A549 (cell line): ENCODE results near the gene PLAGL2. TPM values are rescaled to one million over a fixed set of nuclear protein-coding genes. Genes with fewer than 3 reads are reported as not detected.

Experiments used
- ATAC-seq, 2 experiments: fragments of 200-7000 bp in 1 of 2; fragments of >200 bp in 1 of 2; cut with Nextera tagmentation in 1 of 2; cut with Tn5 transposase in 1 of 2; 3 replicates each; pipeline versions ENCODE4 v1.8.0 to v1.9.1; 2018 to 2020; ENCODE audit warnings: mild to moderate bottlenecking in 1 of 2, moderate library complexity in 1 of 2
- CTCF ChIA-PET: fragments of 300-600 bp; sonication (Branson Sonifier 250); formaldehyde crosslinking; extraction: SDS; loops from one replicate; lab custom pipeline; 2021; ENCODE audit warnings: antibody characterized with exemption, inconsistent platforms; lab: Yijun Ruan, JAX
- POLR2A ChIA-PET: fragments of 350-600 bp; formaldehyde crosslinking; extraction: SDS; loops from one replicate; lab custom pipeline; 2021; ENCODE audit warnings: antibody characterized with exemption, inconsistent platforms; lab: Yijun Ruan, JAX
- DNase-seq, 2 experiments: peaks; one replicate each; pipeline versions ENCODE4 v3.0.0 to v3.0.0-alpha.2; 2011 to 2016; ENCODE audit warnings: low read depth in 1 of 2, low spot score in 1 of 2
- FAIRE-seq: peaks from 2 replicates; lab custom pipeline; 2011; peaks lifted over from hg19 to GRCh38; lab: Jason Lieb, UNC
- H3K27ac ChIP-seq, 2 experiments: fragments of >200 bp; sonication (Bioruptor Twin); formaldehyde crosslinking; 3 replicates each; pipeline ENCODE4 v1.5.1; 2016 to 2017
- H3K4me1 ChIP-seq: fragments of >200 bp; sonication (Bioruptor Twin); formaldehyde crosslinking; 3 replicates; pipeline ENCODE4 v1.6.1; 2016
- H3K4me2 ChIP-seq: fragments of >200 bp; sonication (Bioruptor Twin); formaldehyde crosslinking; 3 replicates; pipeline ENCODE4 v1.6.1; 2016
- H3K4me3 ChIP-seq: fragments of >200 bp; sonication (Bioruptor Twin); formaldehyde crosslinking; 3 replicates; pipeline ENCODE4 v1.5.1; 2016
- H3K9me3 ChIP-seq: fragments of >200 bp; sonication (Bioruptor Twin); formaldehyde crosslinking; 3 replicates; pipeline ENCODE4 v1.6.1; 2016
- ATOH8 ChIP-seq: fragments of 250-450 bp; sonication (Bioruptor Pico); IDR thresholded peaks from 2 replicates; pipeline ENCODE4 v1.5.0; 2020; ENCODE audit warnings: low read depth, mild to moderate bottlenecking, moderate library complexity
- CTCF ChIP-seq: fragments of >200 bp; sonication (Bioruptor Twin); formaldehyde crosslinking; IDR thresholded peaks from 3 replicates; pipeline ENCODE4 v1.5.1; 2016
- EP300 ChIP-seq, 2 experiments: fragments of >200 bp; sonication (Bioruptor Twin); formaldehyde crosslinking; IDR thresholded peaks; 2 replicates in 1 of 2; 3 replicates in 1 of 2; pipeline ENCODE4 v1.6.1; 2016 to 2017
- FOSB ChIP-seq: fragments of 250-450 bp; sonication (Bioruptor Pico); IDR thresholded peaks from 2 replicates; pipeline ENCODE4 v1.5.0; 2020; ENCODE audit warnings: mild to moderate bottlenecking, moderate library complexity
- HDAC2 ChIP-seq: fragments of 200-600 bp; sonication (generic); IDR thresholded peaks from 2 replicates; pipeline ENCODE4 v1.6.1; 2016
- HEYL ChIP-seq: fragments of 250-450 bp; sonication (Bioruptor Pico); IDR thresholded peaks from 2 replicates; pipeline ENCODE4 v1.8.0; 2021; ENCODE audit warnings: mild to moderate bottlenecking, moderate library complexity
- HMGXB4 ChIP-seq: fragments of 250-450 bp; sonication (Bioruptor Pico); IDR thresholded peaks from 2 replicates; pipeline ENCODE4 v1.5.0; 2021; ENCODE audit warnings: mild to moderate bottlenecking, moderate library complexity, borderline replicate concordance
- HOXB5 ChIP-seq: fragments of 250-450 bp; sonication (Bioruptor Pico); IDR thresholded peaks from 2 replicates; pipeline ENCODE4 v1.5.0; 2020; ENCODE audit warnings: mild to moderate bottlenecking, moderate library complexity
- JUN ChIP-seq, 2 experiments: fragments of >200 bp; sonication (Bioruptor Twin); formaldehyde crosslinking; IDR thresholded peaks; 2 replicates in 1 of 2; 3 replicates in 1 of 2; pipeline ENCODE4 v1.6.1; 2016 to 2017
- JUNB ChIP-seq: fragments of >200 bp; sonication (Bioruptor Twin); formaldehyde crosslinking; IDR thresholded peaks from 2 replicates; pipeline ENCODE4 v1.6.1; 2016
- KDM1A ChIP-seq: fragments of 200-600 bp; sonication (generic); IDR thresholded peaks from 2 replicates; pipeline ENCODE4 v1.6.1; 2016; ENCODE audit warnings: low read depth, mild to moderate bottlenecking
- KDM5A ChIP-seq: fragments of 200-600 bp; sonication (generic); IDR thresholded peaks from 2 replicates; pipeline ENCODE4 v1.6.1; 2016; ENCODE audit warnings: antibody characterized with exemption, mild to moderate bottlenecking
- MAFK ChIP-seq: fragments of 450-650 bp; IDR thresholded peaks from 2 replicates; pipeline ENCODE4 v1.6.1; 2014; ENCODE audit not compliant: partially characterized antibody
- NFE2L2 ChIP-seq: fragments of 150-350 bp; conservative IDR thresholded peaks from 2 replicates; pipeline ENCODE4 v1.6.1; 2014; ENCODE audit warnings: low read length
- NPAS2 ChIP-seq: fragments of 250-450 bp; sonication (Bioruptor Pico); IDR thresholded peaks from 2 replicates; pipeline ENCODE4 v1.8.0; 2022; ENCODE audit warnings: mild to moderate bottlenecking, moderate library complexity, borderline replicate concordance
- NR3C1 ChIP-seq: fragments of >200 bp; sonication (Bioruptor Twin); formaldehyde crosslinking; IDR thresholded peaks from 3 replicates; pipeline ENCODE4 v1.6.1; 2017
- RAD21 ChIP-seq, 2 experiments: fragments of >200 bp in 1 of 2; sonication (Bioruptor Twin) in 1 of 2; formaldehyde crosslinking in 1 of 2; IDR thresholded peaks in 1 of 2; conservative IDR thresholded peaks in 1 of 2; 2 replicates in 1 of 2; 3 replicates in 1 of 2; pipeline ENCODE4 v1.6.1; 2012 to 2018; ENCODE audit warnings: inconsistent platforms in 1 of 2
- ZSCAN20 ChIP-seq: fragments of 250-450 bp; sonication (Bioruptor Pico); IDR thresholded peaks from 2 replicates; pipeline ENCODE4 v1.8.0; 2022; ENCODE audit warnings: mild to moderate bottlenecking, moderate library complexity
- WGBS: methylation state at CpG from one replicate; pipeline ENCODE4 v1.1.6; 2017; ENCODE audit errors: missing lambda C conversion rate; 5-methylcytosine and 5-hydroxymethylcytosine counted together
- polyA plus RNA-seq, 4 experiments: library from polyadenylated mRNA; depleted of rRNA in 3 of 4; stranded (reverse); fragments of >200 nt; fragmentation: RNase III in 1 of 4; extraction: RNeasy Plus Mini Kit Qiagen cat#74134 plus additional on column Dnase treatment in 1 of 4; gene quantifications; 2 replicates in 3 of 4; 3 replicates in 1 of 4; pipeline ENCODE4 v1.2.3, GENCODE V29; 2011 to 2017
- TF ChIP-seq, protein P1 (sequence below): IDR thresholded peaks from 2 replicates; pipeline ENCODE4 v1.6.1; 2012; ENCODE audit warnings: low read depth, borderline replicate concordance

PLAGL2 gene
- polyA plus RNA-seq, 2 of the 4 experiments (the other 2 are of a cell fraction) = 6.1 to 9.0 TPM

GRCh38 chr20:32236819-32237218 is 29.3 kb upstream of the PLAGL2 start:
- 96% methylated on average over 2 of the region's 2 CpGs for WGBS
- DNase-seq = no peak
- TF ChIP-seq KDM5A = no peak
- Histone ChIP-seq H3K4me1 (no peaks in the 10 kb centered on the region), H3K4me2 (no peak overlapping the region), H3K9me3 (no peaks in the 10 kb centered on the region), H3K4me3 (no peak overlapping the region), H3K27ac (no peak overlapping the region)
- CTCF ChIA-PET = interaction anchor here (1.2 kb wide), 1 partner anchor 220 kb away, joined by 3 read pairs; no protein-coding TSS in a partner anchor
- FAIRE-seq = no peak
- no peak for ATAC-seq
- POLR2A ChIA-PET = no interaction called here

DNA sequence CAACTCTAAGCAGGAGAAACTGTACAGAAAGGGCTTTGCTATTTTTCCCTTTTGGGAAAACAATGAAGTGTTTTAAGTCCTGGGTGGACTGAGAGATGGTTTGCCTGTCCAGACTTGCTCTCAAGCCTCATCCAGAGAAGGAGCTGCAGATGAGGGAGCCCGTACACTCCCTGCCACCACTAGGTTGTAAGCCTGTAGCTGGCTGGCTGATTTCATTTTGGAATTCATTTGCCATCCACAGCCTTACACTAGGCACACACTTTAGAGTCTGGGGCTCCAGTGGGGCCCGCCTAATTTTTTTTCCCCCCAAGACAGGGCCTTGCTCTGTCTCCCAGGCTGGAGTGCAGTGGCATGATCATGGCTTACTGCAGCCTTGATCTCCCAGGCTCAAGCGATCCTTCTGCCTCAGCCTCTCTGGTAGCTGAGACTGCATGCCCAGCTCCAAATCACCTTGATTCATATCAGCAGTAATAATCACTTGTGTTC is 28.5 kb upstream of the PLAGL2 start:
- Histone ChIP-seq H3K4me1 (no peaks in the 10 kb centered on the region), H3K9me3 (no peaks in the 10 kb centered on the region), H3K4me2 (no peak overlapping the region), H3K27ac (no peak overlapping the region), H3K4me3 (no peak overlapping the region)
- no peak for ATAC-seq
- TF ChIP-seq NFE2L2 (no peak), NR3C1 (no peak), HEYL (CRISPR knock-in tag) (no peak), ATOH8 (CRISPR knock-in tag) (no peak), CTCF (no peak), HOXB5 (CRISPR knock-in tag) (no peak), KDM1A (no peak), RAD21 (conservative IDR thresholded peaks at IDR 0.05 in 1 of 2, IDR thresholded peaks at IDR 0.05 in 1 of 2) (no peak), HDAC2 (no peak), NPAS2 (CRISPR knock-in tag) (no peak), FOSB (CRISPR knock-in tag) (no peak)
- TF ChIP-seq, protein P1, sequence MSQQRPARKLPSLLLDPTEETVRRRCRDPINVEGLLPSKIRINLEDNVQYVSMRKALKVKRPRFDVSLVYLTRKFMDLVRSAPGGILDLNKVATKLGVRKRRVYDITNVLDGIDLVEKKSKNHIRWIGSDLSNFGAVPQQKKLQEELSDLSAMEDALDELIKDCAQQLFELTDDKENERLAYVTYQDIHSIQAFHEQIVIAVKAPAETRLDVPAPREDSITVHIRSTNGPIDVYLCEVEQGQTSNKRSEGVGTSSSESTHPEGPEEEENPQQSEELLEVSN = no peak
- WGBS = 91% methylated on average over 3 of the region's 3 CpGs
- FAIRE-seq = no peak
- no peak for DNase-seq
- POLR2A ChIA-PET = no interaction called here
- CTCF ChIA-PET = interaction anchor here (0.9 kb wide), 1 partner anchor 11 kb away, joined by 4 read pairs; no protein-coding TSS in a partner anchor

DNA sequence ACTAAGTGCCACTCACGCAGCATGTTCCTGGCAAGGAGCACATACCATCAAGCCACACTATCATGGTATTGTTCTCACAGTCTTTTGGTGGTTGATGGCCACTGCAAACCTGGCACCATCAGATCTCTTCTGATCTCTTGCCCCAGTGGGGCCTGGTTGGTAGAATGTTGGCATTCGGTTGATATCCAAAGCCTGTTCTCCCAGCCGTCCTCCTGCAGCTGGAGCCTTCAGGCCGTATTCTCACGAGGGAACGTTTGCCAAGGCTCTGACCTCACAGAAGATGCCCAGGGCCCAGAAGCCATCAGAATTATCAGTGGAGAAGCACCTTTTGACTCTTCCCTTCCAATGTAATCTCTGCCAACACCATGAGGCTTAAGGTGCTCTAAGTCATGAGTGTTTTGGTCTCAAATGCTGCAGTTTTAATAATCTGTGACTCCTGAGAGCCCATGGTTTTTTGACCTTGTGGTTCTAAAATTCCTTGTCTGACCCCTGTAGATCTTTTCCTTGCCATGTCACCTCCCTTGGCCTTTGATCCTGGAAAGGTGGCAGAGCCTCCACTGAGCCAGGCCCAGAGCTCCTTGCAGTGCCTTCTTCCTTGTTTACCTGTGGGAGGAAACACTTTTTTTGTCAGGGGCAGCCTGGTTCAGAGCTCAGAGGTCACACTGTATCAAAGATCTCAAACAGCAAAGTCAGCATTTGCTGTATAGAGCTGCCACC is 27.9 kb upstream of the PLAGL2 start:
- no peak for FAIRE-seq
- no peak for ATAC-seq

GRCh38 chr20:32234135-32234808 is 26.7 kb upstream of the PLAGL2 start:
- H3K9me3 ChIP-seq = no peaks in the 10 kb centered on the region
- H3K4me1 ChIP-seq = no peaks in the 10 kb centered on the region
- no peak overlapping the region for H3K4me3 ChIP-seq
- H3K4me2 ChIP-seq = no peak overlapping the region
- no peak overlapping the region for H3K27ac ChIP-seq
- ATAC-seq (no peak), DNase-seq (no peak), FAIRE-seq (no peak)
- CTCF ChIA-PET = interaction anchor here (1.2 kb wide), 1 partner anchor 10 kb away, joined by 3 read pairs; no protein-coding TSS in a partner anchor
- POLR2A ChIA-PET = no interaction called here
- WGBS = 94% methylated on average over 12 of the region's 13 CpGs
- TF ChIP-seq HMGXB4 (CRISPR knock-in tag) (no peak), EP300 (IDR thresholded peaks at IDR 0.05) (no peak), KDM5A (no peak), ZSCAN20 (CRISPR knock-in tag) (no peak), JUNB (no peak), JUN (IDR thresholded peaks at IDR 0.05) (no peak), HDAC2 (no peak)

More for the DNA sequence above, 27.9 kb upstream of the PLAGL2 start:
- H3K4me1 ChIP-seq = no peaks in the 10 kb centered on the region
- no peak overlapping the region for H3K4me3 ChIP-seq
- ChIA-PET CTCF (interaction anchor here (0.6 to 0.9 kb wide), 2 partner anchors 10 to 1187 kb away, joined by 3 to 4 read pairs; no protein-coding TSS in a partner anchor), POLR2A (no interaction called here)
- no peak overlapping the region for H3K4me2 ChIP-seq
- no peaks in the 10 kb centered on the region for H3K9me3 ChIP-seq
- TF ChIP-seq MAFK (peak; percentile 79), HOXB5 (CRISPR knock-in tag) (no peak)
- 78% methylated on average over 6 of the region's 6 CpGs for WGBS
- DNase-seq = no peak
- no peak overlapping the region for H3K27ac ChIP-seq
